Measurements from ENCODE around the gene DOCK4.

GRCh38 chr7:112082306-112082705 is 123.9 kb downstream of the DOCK4 start:
- no peak for TF ChIP-seq EZH2 (IDR thresholded peaks at IDR 0.05; ENCODE audit: insufficient read depth, poor library complexity, severe bottlenecking)
- TF ChIP-seq EZH2phosphoT487 (IDR thresholded peaks at IDR 0.05; ENCODE audit: insufficient read depth, low read depth) = no peak
